Measurements from ENCODE around the gene CARS2. TPM values are rescaled to one million over a fixed set of nuclear protein-coding genes. Genes with fewer than 3 reads are reported as not detected.
"Not testable (repeated sequence)": the region's sequence is repeated elsewhere in the genome, so short reads cannot be mapped to it uniquely, and the experiment has no call there.

Gene CARS2
- total RNA-seq, 1 donor from 2014 or later: 57.1 TPM

GRCh38 chr13:110696776-110697175, 9.1 kb downstream of the CARS2 start:
- TF ChIP-seq CTCF (IDR thresholded peaks at IDR 0.05): no peak
- no peaks in the 10 kb centered on the region for H3K27me3 Mint-ChIP-seq (ENCODE audit: unreplicated experiment)
- no peaks in the 10 kb centered on the region for H3K9me3 Mint-ChIP-seq (ENCODE audit: unreplicated experiment)
- no peak overlapping the region for H3K27ac Mint-ChIP-seq (ENCODE audit: unreplicated experiment)
- peaks cover 32% of the 10 kb centered on the region for H3K36me3 Mint-ChIP-seq (ENCODE audit: unreplicated experiment)
- peaks cover 5% of the 10 kb centered on the region for H3K4me1 Mint-ChIP-seq (ENCODE audit: unreplicated experiment)
- no peak overlapping the region for H3K4me3 Mint-ChIP-seq (ENCODE audit: unreplicated experiment)
- DNase-seq (ENCODE audit: extremely low spot score, unreplicated experiment): peak; percentile 78

- H3K4me1 Mint-ChIP-seq (ENCODE audit: unreplicated experiment); H3K9me3 Mint-ChIP-seq (ENCODE audit: unreplicated experiment); H3K4me3 Mint-ChIP-seq (ENCODE audit: unreplicated experiment); H3K27me3 Mint-ChIP-seq (ENCODE audit: unreplicated experiment); H3K27ac Mint-ChIP-seq (ENCODE audit: unreplicated experiment): not testable (repeated sequence)
- peaks cover 28% of the 10 kb centered on the region for H3K36me3 Mint-ChIP-seq (ENCODE audit: unreplicated experiment)
- DNase-seq (ENCODE audit: extremely low spot score, unreplicated experiment): peak; percentile 32
Observed at GRCh38 chr13:110695774-110696173, 10.1 kb downstream of the CARS2 start.

- no peaks in the 10 kb centered on the region for H3K9me3 Mint-ChIP-seq (ENCODE audit: unreplicated experiment)
- H3K4me1 Mint-ChIP-seq (ENCODE audit: unreplicated experiment): no peaks in the 10 kb centered on the region
- no peaks in the 10 kb centered on the region for H3K27me3 Mint-ChIP-seq (ENCODE audit: unreplicated experiment)
- H3K27ac Mint-ChIP-seq (ENCODE audit: unreplicated experiment): no peak overlapping the region
- H3K36me3 Mint-ChIP-seq (ENCODE audit: unreplicated experiment): peaks cover 9% of the 10 kb centered on the region
- peak; percentile 59 for DNase-seq (ENCODE audit: extremely low spot score, unreplicated experiment)
- no peak overlapping the region for H3K4me3 Mint-ChIP-seq (ENCODE audit: unreplicated experiment)
- TF ChIP-seq CTCF (IDR thresholded peaks at IDR 0.05): no peak
Observed at GRCh38 chr13:110690516-110690915, 15.4 kb downstream of the CARS2 start.

- Mint-ChIP-seq H3K27me3 (ENCODE audit: unreplicated experiment) (no peaks in the 10 kb centered on the region), H3K36me3 (ENCODE audit: unreplicated experiment) (peaks cover 12% of the 10 kb centered on the region), H3K4me1 (ENCODE audit: unreplicated experiment) (no peaks in the 10 kb centered on the region), H3K4me3 (ENCODE audit: unreplicated experiment) (no peak overlapping the region), H3K27ac (ENCODE audit: unreplicated experiment) (no peak overlapping the region), H3K9me3 (ENCODE audit: unreplicated experiment) (no peaks in the 10 kb centered on the region)
- no peak for TF ChIP-seq CTCF (IDR thresholded peaks at IDR 0.05)
- DNase-seq (ENCODE audit: extremely low spot score, unreplicated experiment): peak; percentile 54
Observed at GRCh38 chr13:110689711-110690110, 16.2 kb downstream of the CARS2 start.

- peak; percentile 51 for DNase-seq (ENCODE audit: extremely low spot score, unreplicated experiment)
- no peak overlapping the region for H3K4me3 Mint-ChIP-seq (ENCODE audit: unreplicated experiment)
- no peak for TF ChIP-seq CTCF (IDR thresholded peaks at IDR 0.05)
- H3K4me1 Mint-ChIP-seq (ENCODE audit: unreplicated experiment): no peaks in the 10 kb centered on the region
- no peaks in the 10 kb centered on the region for H3K27me3 Mint-ChIP-seq (ENCODE audit: unreplicated experiment)
- H3K27ac Mint-ChIP-seq (ENCODE audit: unreplicated experiment): no peak overlapping the region
- H3K36me3 Mint-ChIP-seq (ENCODE audit: unreplicated experiment): peaks cover 12% of the 10 kb centered on the region
- no peaks in the 10 kb centered on the region for H3K9me3 Mint-ChIP-seq (ENCODE audit: unreplicated experiment)
Observed at GRCh38 chr13:110689041-110689440, 16.9 kb downstream of the CARS2 start.

GRCh38 chr13:110687736-110688135, 18.2 kb downstream of the CARS2 start:
- Mint-ChIP-seq H3K9me3 (ENCODE audit: unreplicated experiment) (no peaks in the 10 kb centered on the region), H3K4me1 (ENCODE audit: unreplicated experiment) (no peaks in the 10 kb centered on the region), H3K27ac (ENCODE audit: unreplicated experiment) (no peak overlapping the region), H3K27me3 (ENCODE audit: unreplicated experiment) (no peaks in the 10 kb centered on the region), H3K4me3 (ENCODE audit: unreplicated experiment) (no peak overlapping the region), H3K36me3 (ENCODE audit: unreplicated experiment) (peaks cover 16% of the 10 kb centered on the region)
- peak; percentile 70 for DNase-seq (ENCODE audit: extremely low spot score, unreplicated experiment)
- no peak for TF ChIP-seq CTCF (IDR thresholded peaks at IDR 0.05)

Data from osteocyte (in vitro differentiated cells).